Gastrocnemius medialis (tissue), 4 donors: Measurements from ENCODE around the gene IMPA2.
"Not testable (repeated sequence)": the region's sequence is repeated elsewhere in the genome, so short reads cannot be mapped to it uniquely, and the experiment has no call there.

Experiments
- CTCF ChIP-seq, 5 experiments: fragments of 450-650 bp in 3 of 5; fragments of 200-600 bp in 2 of 5; sonication (generic) in 2 of 5; IDR thresholded peaks in 4 of 5; conservative IDR thresholded peaks in 1 of 5; 1 replicate in 4 of 5; 2 replicates in 1 of 5; pipeline ENCODE4 v1.5.1; 2016 to 2019; ENCODE audit warnings: antibody characterized with exemption in 5 of 5, mild to moderate bottlenecking in 3 of 5, moderate library complexity in 3 of 5
- POLR2A ChIP-seq, 2 donors: fragments of 450-650 bp; IDR thresholded peaks; one replicate each; pipeline ENCODE4 v1.6.1; 2017; ENCODE audit warnings: antibody characterized with exemption in 2 of 2, mild to moderate bottlenecking in 2 of 2, moderate library complexity in 2 of 2

GRCh38 chr18:11945834-11946659 is 35.3 kb upstream of the IMPA2 start:
- TF ChIP-seq CTCF (IDR thresholded peaks at IDR 0.05 in 4 of 5, conservative IDR thresholded peaks at IDR 0.05 in 1 of 5); POLR2A (IDR thresholded peaks at IDR 0.05): not testable (repeated sequence)
